Mesenchymal stem cell (in vitro differentiated cells and primary cell): ENCODE measurements around the gene COMMD8. TPM values are rescaled to one million over a fixed set of nuclear protein-coding genes. Genes with fewer than 3 reads are reported as not detected.

Source experiments
- DNase-seq: peaks from one replicate; pipeline ENCODE4 v3.0.0-alpha.2; 2013
- H2AFZ ChIP-seq: one replicate; pipeline ENCODE4 v1.6.1; 2013; ENCODE audit warnings: low read depth, mild to moderate bottlenecking, control low read depth, inconsistent platforms, low read length, moderate library complexity
- H2AK5ac ChIP-seq: 2 replicates; pipeline ENCODE4 v1.6.1; 2013; ENCODE audit warnings: low read length, moderate library complexity, mild to moderate bottlenecking, inconsistent platforms; ENCODE audit not compliant: severe bottlenecking
- H2BK120ac ChIP-seq: one replicate; pipeline ENCODE4 v1.6.1; 2013; ENCODE audit warnings: low read depth, mild to moderate bottlenecking, inconsistent platforms, low read length, moderate library complexity
- H2BK12ac ChIP-seq, 2 experiments: one replicate each; pipeline ENCODE4 v1.6.1; 2013; ENCODE audit warnings: inconsistent platforms in 2 of 2, low read length in 2 of 2, mild to moderate bottlenecking in 2 of 2, moderate library complexity in 2 of 2, control low read depth in 1 of 2
- H2BK15ac ChIP-seq: one replicate; pipeline ENCODE4 v1.6.1; 2013; ENCODE audit warnings: mild to moderate bottlenecking, low read depth, inconsistent platforms; ENCODE audit not compliant: poor library complexity, severe bottlenecking
- H2BK5ac ChIP-seq: 2 replicates; pipeline ENCODE4 v1.6.1; 2013; ENCODE audit warnings: low read depth, mild to moderate bottlenecking, low read length, control low read depth, inconsistent platforms; ENCODE audit not compliant: poor library complexity, severe bottlenecking
- H3K14ac ChIP-seq, 2 experiments: one replicate each; pipeline ENCODE4 v1.6.1; 2013; ENCODE audit warnings: inconsistent platforms in 2 of 2, low read length in 2 of 2, control low read depth in 1 of 2, mild to moderate bottlenecking in 1 of 2, moderate library complexity in 1 of 2
- H3K18ac ChIP-seq, 2 experiments: one replicate each; pipeline ENCODE4 v1.6.1; 2013; ENCODE audit warnings: inconsistent platforms in 2 of 2, low read length in 2 of 2, control low read depth in 1 of 2, low read depth in 1 of 2, mild to moderate bottlenecking in 1 of 2
- H3K23ac ChIP-seq, 2 experiments: one replicate each; pipeline ENCODE4 v1.6.1; 2013; ENCODE audit warnings: inconsistent platforms in 2 of 2, low read length in 2 of 2, mild to moderate bottlenecking in 2 of 2, moderate library complexity in 2 of 2, control low read depth in 1 of 2
- H3K27ac ChIP-seq: 2 replicates; pipeline ENCODE4 v1.5.1; 2013; ENCODE audit warnings: mild to moderate bottlenecking, moderate library complexity, low read length, control low read depth, inconsistent platforms; ENCODE audit not compliant: poor library complexity, severe bottlenecking
- H3K27me3 ChIP-seq, 2 experiments: 2 replicates each; pipeline versions ENCODE4 v1.6.1 to v1.7.0; 2013; ENCODE audit warnings: low read length in 2 of 2, mild to moderate bottlenecking in 2 of 2, moderate library complexity in 2 of 2, control low read depth in 1 of 2, inconsistent platforms in 1 of 2; ENCODE audit not compliant: control insufficient read depth in 1 of 2, insufficient read depth in 1 of 2
- H3K36me3 ChIP-seq, 2 experiments: 2 replicates each; pipeline versions ENCODE4 v1.6.1 to v1.7.0; 2013; ENCODE audit warnings: low read length in 2 of 2, control low read depth in 1 of 2, inconsistent platforms in 1 of 2, low read depth in 1 of 2, mild to moderate bottlenecking in 1 of 2; ENCODE audit not compliant: insufficient read depth in 2 of 2, control insufficient read depth in 1 of 2
- H3K4ac ChIP-seq, 2 experiments: one replicate each; pipeline ENCODE4 v1.6.1; 2013; ENCODE audit warnings: inconsistent platforms in 2 of 2, low read length in 2 of 2, mild to moderate bottlenecking in 2 of 2, moderate library complexity in 2 of 2, control low read depth in 1 of 2, low read depth in 1 of 2
- H3K4me1 ChIP-seq: 2 replicates; pipeline ENCODE4 v1.6.1; 2013; ENCODE audit warnings: low read depth, low read length, control low read depth; ENCODE audit not compliant: control insufficient read depth, insufficient read depth
- H3K4me2 ChIP-seq: 2 replicates; pipeline ENCODE4 v1.6.1; 2013; ENCODE audit warnings: low read length, mild to moderate bottlenecking, inconsistent platforms; ENCODE audit not compliant: poor library complexity, severe bottlenecking
- H3K4me3 ChIP-seq, 2 experiments: 2 replicates each; pipeline versions ENCODE4 v1.5.1 to v1.7.0; 2013; ENCODE audit warnings: low read length in 2 of 2, mild to moderate bottlenecking in 2 of 2, control low read depth in 1 of 2, low read depth in 1 of 2; ENCODE audit not compliant: insufficient read depth in 1 of 2
- H3K79me1 ChIP-seq: replicated peaks from 2 replicates; pipeline ENCODE4 v1.6.1; 2013; ENCODE audit warnings: mild to moderate bottlenecking, control low read depth, low read length, inconsistent platforms; ENCODE audit not compliant: poor library complexity, severe bottlenecking
- H3K9ac ChIP-seq: 2 replicates; pipeline ENCODE4 v1.7.0; 2013; ENCODE audit warnings: mild to moderate bottlenecking, low read length, moderate library complexity
- H3K9me3 ChIP-seq: 2 replicates; pipeline ENCODE4 v1.7.0; 2013; ENCODE audit warnings: mild to moderate bottlenecking, low read length; ENCODE audit not compliant: control insufficient read depth
- H4K8ac ChIP-seq: one replicate; pipeline ENCODE4 v1.6.1; 2013; ENCODE audit warnings: inconsistent platforms, mild to moderate bottlenecking, low read length, moderate library complexity
- H4K91ac ChIP-seq: one replicate; pipeline ENCODE4 v1.6.1; 2013; ENCODE audit warnings: mild to moderate bottlenecking, low read length, inconsistent platforms
- WGBS: methylation state at CpG from one replicate; pipeline ENCODE4 v1.1.7; 2013; ENCODE audit warnings: mixed read lengths; 5-methylcytosine and 5-hydroxymethylcytosine counted together
- polyA plus RNA-seq, 2 experiments: library from polyadenylated mRNA; stranded (reverse); fragments of 200-250 nt; gene quantifications; one replicate each; pipeline ENCODE4 v1.2.3, GENCODE V29; 2013

COMMD8 gene
- polyA plus RNA-seq (2013, experiment 1 of 2): 25.3 TPM
- polyA plus RNA-seq (2013, experiment 2 of 2): 28.2 TPM

DNA sequence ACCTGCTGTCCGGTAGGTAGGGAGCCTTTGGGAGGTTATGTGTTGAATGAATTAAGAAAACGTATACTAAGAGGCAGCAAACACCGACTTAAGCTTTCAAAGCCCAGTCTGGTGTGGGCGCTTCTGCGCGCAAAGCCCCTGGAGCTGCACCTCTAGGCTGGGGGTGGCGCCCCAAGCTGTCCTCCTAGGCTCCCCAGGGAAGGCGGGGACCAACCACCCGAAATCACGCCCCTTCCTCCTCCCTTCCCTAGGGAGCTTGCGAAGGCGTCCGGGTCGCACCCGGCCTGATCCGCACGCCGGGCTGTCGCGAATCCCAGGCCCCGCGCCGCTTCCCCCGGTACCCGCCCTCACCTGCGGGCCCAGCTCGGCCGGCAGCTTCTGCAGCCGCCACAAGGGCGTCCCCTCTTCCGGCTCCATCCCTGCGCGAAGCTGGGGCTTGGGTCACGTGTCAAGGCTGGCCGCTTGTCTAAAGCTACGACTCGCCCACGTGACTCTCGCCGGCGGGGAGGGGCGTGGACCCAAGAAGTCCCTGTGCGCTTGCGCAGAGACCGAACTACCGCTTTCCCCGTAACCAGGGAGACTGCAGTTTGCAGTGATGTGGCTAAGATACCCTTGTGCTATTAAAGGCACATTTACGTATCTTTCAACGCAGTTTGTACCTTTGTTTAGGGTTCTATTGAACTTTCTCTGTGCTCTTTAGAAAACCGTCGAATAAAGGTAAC lies at the start of gene COMMD8:
Gene COMMD8, minus strand, starts transcription at position 468 of the 722 bp plus-strand sequence. Its CDS starts 51 bp downstream, at position 417.
- DNase-seq: peak; percentile 97
- H2BK120ac ChIP-seq: peak within 1 kb of the TSS; percentile 85
- peak within 1 kb of the TSS in 1 of 2 experiments; percentile 56 for H3K23ac ChIP-seq
- H4K91ac ChIP-seq: peak within 1 kb of the TSS; percentile 81
- WGBS: under 1% methylated on average over 49 of the region's 51 CpGs
- H3K79me1 ChIP-seq: peaks cover 14% of the 10 kb centered on the region
- H3K18ac ChIP-seq: peak within 1 kb of the TSS; percentile 98 to 99
- H3K36me3 ChIP-seq: peaks cover 0 to 17% of the 10 kb centered on the region in 2 experiments
- H2AFZ ChIP-seq: peak within 1 kb of the TSS; percentile 95
- H2BK12ac ChIP-seq: peak within 1 kb of the TSS; percentile 78 to 84
- H3K9me3 ChIP-seq: no peaks in the 10 kb centered on the region
- peak within 1 kb of the TSS; percentile 86 to 96 for H3K4me3 ChIP-seq
- peak within 1 kb of the TSS; percentile 85 for H3K9ac ChIP-seq
- H3K4me1 ChIP-seq: peaks cover 2% of the 10 kb centered on the region
- no peak within 1 kb of the TSS for H2AK5ac ChIP-seq
- peak within 1 kb of the TSS; percentile 28 for H3K27ac ChIP-seq
- peak within 1 kb of the TSS; percentile 60 for H2BK5ac ChIP-seq
- H3K4me2 ChIP-seq: peak within 1 kb of the TSS; percentile 79
- H3K27me3 ChIP-seq: no peaks in the 10 kb centered on the region
- peak within 1 kb of the TSS in 1 of 2 experiments; percentile 89 for H3K14ac ChIP-seq
- peak within 1 kb of the TSS; percentile 83 for H4K8ac ChIP-seq
- H3K4ac ChIP-seq: peak within 1 kb of the TSS in 1 of 2 experiments; percentile 94
- H2BK15ac ChIP-seq: no peak within 1 kb of the TSS

GRCh38 chr4:47510506-47511143 lies 47.1 kb upstream of the COMMD8 start:
- peak; percentile 54 for DNase-seq
- 63% methylated on average over 1 of the region's 2 CpGs for WGBS

GRCh38 chr4:47505666-47506065 lies 42.2 kb upstream of the COMMD8 start:
- Histone ChIP-seq H2BK120ac (no peak overlapping the region), H3K79me1 (peaks cover 18% of the 10 kb centered on the region), H2AFZ (no peak overlapping the region), H3K36me3 (no peaks in the 10 kb centered on the region), H2BK5ac (no peak overlapping the region), H3K14ac (no peak overlapping the region), H3K4me2 (no peak overlapping the region), H3K4ac (no peak overlapping the region), H2AK5ac (no peak overlapping the region), H4K91ac (no peak overlapping the region), H3K9ac (no peak overlapping the region), H3K4me1 (no peaks in the 10 kb centered on the region), H3K9me3 (no peaks in the 10 kb centered on the region), H2BK12ac (no peak overlapping the region), H3K4me3 (no peak overlapping the region), H3K23ac (no peak overlapping the region), H4K8ac (no peak overlapping the region), H3K27ac (no peak overlapping the region), H2BK15ac (no peak overlapping the region), H3K27me3 (no peaks in the 10 kb centered on the region), H3K18ac (no peak overlapping the region)
- WGBS: no CpG with 5 or more reads among the region's 3 CpGs
- no peak for DNase-seq

More at GRCh38 chr4:47510506-47511143, 47.1 kb upstream of the COMMD8 start:
- Histone ChIP-seq H3K79me1 (peaks cover 11% of the 10 kb centered on the region), H2BK15ac (no peak overlapping the region), H3K23ac (no peak overlapping the region), H4K91ac (no peak overlapping the region), H3K36me3 (peaks cover 0 to 26% of the 10 kb centered on the region in 2 experiments), H3K27me3 (no peaks in the 10 kb centered on the region), H2BK12ac (no peak overlapping the region), H3K9ac (peak overlapping the region; percentile 70), H2BK5ac (no peak overlapping the region), H3K18ac (no peak overlapping the region), H3K4me2 (no peak overlapping the region), H2AK5ac (no peak overlapping the region), H3K9me3 (no peaks in the 10 kb centered on the region), H2BK120ac (no peak overlapping the region), H3K27ac (peak overlapping the region; percentile 39), H3K4me1 (peaks cover 2% of the 10 kb centered on the region), H3K4me3 (no peak overlapping the region), H2AFZ (no peak overlapping the region), H3K14ac (no peak overlapping the region), H4K8ac (no peak overlapping the region), H3K4ac (no peak overlapping the region)

DNA sequence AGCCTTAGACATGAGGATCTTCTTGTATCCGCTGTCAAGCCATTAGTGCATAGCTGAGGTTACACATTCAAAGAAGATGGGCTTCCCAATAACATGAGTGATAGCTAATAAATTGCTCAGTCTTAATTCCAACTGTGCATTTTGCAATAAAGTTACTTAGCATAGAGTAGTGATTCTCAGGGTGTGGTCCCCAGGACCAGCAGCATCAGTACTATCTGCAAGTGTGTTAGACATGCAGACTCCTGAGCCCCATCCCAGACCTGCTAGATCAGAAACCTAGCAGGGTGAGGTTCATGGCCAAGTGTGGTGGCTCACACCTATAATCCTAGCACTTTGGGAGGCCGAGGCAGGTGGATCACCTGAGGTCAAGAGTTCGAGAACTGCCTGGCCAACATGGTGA lies 41.6 kb upstream of the COMMD8 start:
- H2BK12ac ChIP-seq: no peak overlapping the region
- DNase-seq: no peak
- WGBS: 90% methylated on average over 2 of the region's 3 CpGs

More for the DNA sequence above, 41.6 kb upstream of the COMMD8 start:
- Histone ChIP-seq H3K79me1 (peaks cover 21% of the 10 kb centered on the region), H4K91ac (no peak overlapping the region), H3K18ac (no peak overlapping the region), H2AFZ (no peak overlapping the region), H3K36me3 (no peaks in the 10 kb centered on the region), H3K27me3 (no peaks in the 10 kb centered on the region), H3K4me3 (no peak overlapping the region), H3K4ac (no peak overlapping the region), H3K23ac (no peak overlapping the region), H3K9me3 (no peaks in the 10 kb centered on the region), H3K4me1 (no peaks in the 10 kb centered on the region), H2AK5ac (no peak overlapping the region), H2BK120ac (no peak overlapping the region), H3K4me2 (no peak overlapping the region), H2BK15ac (no peak overlapping the region), H3K27ac (no peak overlapping the region), H4K8ac (no peak overlapping the region), H3K14ac (no peak overlapping the region), H2BK5ac (no peak overlapping the region), H3K9ac (no peak overlapping the region)
